H1 (cell line): ENCODE measurements around the gene ARID2.

Experiments
- ATF2 ChIP-seq: IDR thresholded peaks from 2 replicates; pipeline ENCODE4 v1.6.1; 2012; ENCODE audit warnings: low read length, inconsistent platforms
- GABPA ChIP-seq: IDR thresholded peaks from 2 replicates; pipeline ENCODE4 v1.6.1; 2011; ENCODE audit warnings: mild to moderate bottlenecking, low read length, moderate library complexity, borderline replicate concordance; ENCODE audit not compliant: insufficient read depth
- POLR2A ChIP-seq, 2 experiments: IDR thresholded peaks; 1 replicate in 1 of 2; 2 replicates in 1 of 2; pipeline ENCODE4 v1.6.1; 2011; ENCODE audit warnings: low read depth in 2 of 2, low read length in 2 of 2, mild to moderate bottlenecking in 2 of 2; ENCODE audit errors: control extremely low read depth in 1 of 2

GRCh38 chr12:45718306-45718705 lies 11.2 kb upstream of the ARID2 start:
- TF ChIP-seq GABPA (no peak), ATF2 (no peak), POLR2A (IDR thresholded peaks at IDR 0.05; ENCODE audit: control extremely low read depth in 1 of 2, low read depth in 2 of 2, low read length in 2 of 2) (no peak)
